Measurements from ENCODE around the gene C1orf216.
"Not testable (repeated sequence)": the region's sequence is repeated elsewhere in the genome, so short reads cannot be mapped to it uniquely, and the experiment has no call there.

C1orf216 gene

GRCh38 chr1:35706846-35707600 is 11.7 kb downstream of the C1orf216 start:
- DNase-seq (ENCODE audit: low read depth), result peak; percentile 13

DNA sequence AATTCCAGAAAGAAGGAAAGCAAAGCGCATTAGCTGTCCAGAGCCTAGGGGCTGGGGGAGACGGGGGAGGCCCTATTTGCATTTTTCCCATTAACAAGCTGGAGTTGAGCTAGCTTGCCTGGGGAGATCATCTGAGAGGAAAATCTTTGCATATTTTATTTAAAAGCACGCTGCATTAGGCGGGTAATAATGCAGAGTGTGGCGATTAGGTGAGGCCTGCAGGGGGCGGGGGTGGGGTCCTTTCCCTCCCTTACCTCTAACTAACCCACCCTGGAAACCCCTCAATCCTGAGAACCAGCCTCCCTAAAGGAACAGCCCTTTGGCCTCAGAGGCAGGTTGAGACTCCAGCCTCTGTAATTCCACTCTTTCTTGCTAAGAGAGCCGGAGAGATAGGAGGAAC is 16.2 kb downstream of the C1orf216 start:
- no peak for DNase-seq (ENCODE audit: low read depth)

GRCh38 chr1:35699152-35699551 is 19.5 kb downstream of the C1orf216 start:
- DNase-seq (ENCODE audit: low read depth), result not testable (repeated sequence)

- DNase-seq (ENCODE audit: low read depth), result no peak
Observed at GRCh38 chr1:35692317-35692716, 26.4 kb downstream of the C1orf216 start.

DNA sequence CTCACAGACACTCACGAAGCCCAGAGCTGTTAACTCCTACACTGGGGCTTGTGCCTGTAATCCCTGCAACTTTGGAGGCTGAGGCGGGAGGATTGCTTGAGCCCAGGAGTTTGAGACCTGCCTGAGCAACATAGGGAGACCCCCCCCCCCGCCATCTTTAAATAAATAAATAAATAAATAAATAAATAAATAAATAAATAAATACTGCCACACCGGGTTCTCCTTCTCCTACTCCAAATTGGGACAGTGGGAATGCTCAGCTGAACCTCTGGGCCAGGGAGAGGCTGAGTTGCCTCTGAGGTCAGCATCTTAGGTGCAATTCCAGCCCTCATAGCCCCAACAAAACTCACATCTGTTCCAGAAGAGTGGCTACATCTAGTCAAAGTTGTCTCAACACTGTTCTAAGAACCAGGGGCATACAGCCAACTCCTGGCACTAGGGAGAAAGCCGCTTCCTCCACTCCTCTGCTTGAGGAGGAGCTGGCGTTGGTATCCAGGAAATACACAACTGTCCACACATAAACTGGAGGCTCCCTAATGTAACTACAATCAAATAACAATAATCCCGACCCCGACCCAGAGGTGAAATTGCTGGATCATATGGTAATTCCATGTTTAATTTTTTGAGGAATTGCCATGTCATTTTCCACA is 27.0 kb downstream of the C1orf216 start:
- DNase-seq (ENCODE audit: low read depth), result no peak

DNA sequence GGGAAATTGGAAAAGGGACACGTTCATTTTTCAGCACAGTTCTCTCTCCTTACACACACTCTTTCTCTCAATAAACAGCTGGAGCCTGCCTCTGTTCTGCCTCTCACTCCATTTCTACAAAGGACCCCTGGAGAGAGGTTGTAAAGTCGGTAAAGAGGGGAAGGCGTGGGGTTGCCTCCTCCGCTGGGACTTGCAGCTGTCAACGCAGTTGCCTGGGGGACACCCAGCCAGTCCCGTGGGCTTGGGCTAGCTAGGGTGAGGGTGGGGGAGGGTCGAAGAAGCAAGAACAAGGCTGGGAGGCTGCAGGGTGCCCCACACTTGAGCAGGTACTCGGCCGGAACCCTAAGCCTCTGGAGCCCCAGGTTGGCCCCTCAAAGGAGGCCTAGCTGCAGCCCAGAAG is 27.6 kb downstream of the C1orf216 start:
- no peak for DNase-seq (ENCODE audit: low read depth)

DNA sequence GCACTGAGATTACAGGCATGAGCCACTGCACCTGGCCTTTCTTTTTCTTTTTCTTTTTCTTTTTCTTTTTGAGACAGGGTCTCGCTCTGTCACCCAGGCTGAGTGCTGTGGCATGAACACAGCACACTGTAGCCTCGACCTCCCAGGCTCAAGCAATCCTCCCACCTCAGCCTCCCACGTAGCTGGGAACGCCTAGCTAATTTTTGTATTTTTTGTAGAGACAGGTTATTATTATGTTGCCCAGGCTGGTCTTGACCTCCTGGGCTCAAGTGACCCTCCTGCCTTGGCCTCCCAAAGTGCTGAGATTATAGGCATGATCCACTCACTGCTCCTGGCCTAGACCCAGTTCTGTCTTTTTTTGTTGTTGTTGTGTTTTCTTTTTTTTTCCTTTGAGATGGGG is 28.6 kb downstream of the C1orf216 start:
- DNase-seq (ENCODE audit: low read depth), result not testable (repeated sequence)

GRCh38 chr1:35688161-35688560 is 30.5 kb downstream of the C1orf216 start:
- no peak for DNase-seq (ENCODE audit: low read depth)

- DNase-seq (ENCODE audit: low read depth), result no peak
Observed at GRCh38 chr1:35683012-35683411, 35.7 kb downstream of the C1orf216 start.

DNA sequence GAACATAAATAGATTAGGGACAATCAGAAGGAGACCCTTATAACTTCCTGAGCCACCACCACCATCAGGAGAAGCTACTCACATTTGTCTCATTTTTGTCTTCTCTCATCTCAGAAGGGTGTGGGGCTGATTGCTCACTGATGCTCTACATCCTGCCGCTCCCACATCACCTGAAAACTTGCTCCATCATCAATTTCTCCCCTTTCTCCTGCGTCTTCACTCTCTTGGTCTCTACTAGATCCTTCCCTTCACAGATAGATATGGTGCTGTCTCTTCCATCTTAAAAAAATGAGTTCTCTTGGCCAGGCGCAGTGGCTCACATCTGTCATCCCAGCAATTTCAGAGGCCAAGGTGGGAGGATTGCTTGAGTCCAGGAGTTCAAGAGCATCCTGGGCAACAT is 38.4 kb downstream of the C1orf216 start:
- no peak for DNase-seq (ENCODE audit: low read depth)

- DNase-seq (ENCODE audit: low read depth), result no peak
Observed at GRCh38 chr1:35675773-35676172, 42.9 kb downstream of the C1orf216 start.

GRCh38 chr1:35674111-35674510 is 44.6 kb downstream of the C1orf216 start:
- no peak for DNase-seq (ENCODE audit: low read depth)

DNA sequence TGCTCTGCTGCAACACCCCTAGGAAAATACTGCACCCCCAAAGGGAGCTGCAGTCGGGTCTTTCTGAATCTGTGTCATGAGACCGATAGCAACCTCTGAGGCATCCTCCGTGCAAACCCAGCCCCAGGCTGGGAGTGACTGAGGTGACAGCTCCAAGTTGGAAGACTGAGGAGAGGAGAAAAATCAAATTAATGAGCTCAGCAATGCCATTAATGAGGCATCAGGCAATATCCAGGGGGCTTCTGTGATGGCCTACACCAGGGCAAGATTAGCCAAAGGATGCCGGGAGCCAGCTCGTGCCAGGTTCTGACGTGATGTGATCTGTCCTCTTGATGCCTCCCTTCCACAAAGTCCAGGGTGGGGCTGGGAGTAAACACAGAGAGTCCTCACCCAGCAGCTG is 46.6 kb downstream of the C1orf216 start:
- no peak for DNase-seq (ENCODE audit: low read depth)

GRCh38 chr1:35668506-35668905 is 50.2 kb downstream of the C1orf216 start:
- no peak for DNase-seq (ENCODE audit: low read depth)

GRCh38 chr1:35666916-35667315 is 51.8 kb downstream of the C1orf216 start:
- DNase-seq (ENCODE audit: low read depth), result no peak

- DNase-seq (ENCODE audit: low read depth), result no peak
Observed at GRCh38 chr1:35666216-35666615, 52.5 kb downstream of the C1orf216 start.
